DND-41 (cell line): ENCODE results near the gene SPRR3.

Source experiments
- CTCF ChIP-seq: IDR thresholded peaks from 2 replicates; pipeline ENCODE4 v1.5.1; 2012; ENCODE audit warnings: borderline replicate concordance, low read length, moderate library complexity, mild to moderate bottlenecking; ENCODE audit not compliant: poor library complexity, severe bottlenecking; ENCODE audit errors: extremely low read depth
- EZH2 ChIP-seq: IDR thresholded peaks from 3 replicates; pipeline ENCODE4 v1.6.1; 2012; ENCODE audit warnings: borderline replicate concordance, low read depth, mild to moderate bottlenecking, moderate library complexity, low read length, inconsistent platforms; ENCODE audit not compliant: severe bottlenecking

- no peak for TF ChIP-seq CTCF
- TF ChIP-seq EZH2: no peak
These were observed 47.1 kb upstream of the SPRR3 start for GRCh38 chr1:152954436-152954835.
